HG03159 (cell line): Measurements from ENCODE around the gene SHISA2.
"Not testable (repeated sequence)": the region's sequence is repeated elsewhere in the genome, so short reads cannot be mapped to it uniquely, and the experiment has no call there.

Source experiments
- ATAC-seq: cut with Tn5 transposase; IDR thresholded peaks from one replicate; pipeline ENCODE4 v1.9.1; 2021; ENCODE audit warnings: mild to moderate bottlenecking, moderate library complexity; ENCODE audit not compliant: unreplicated experiment

Gene SHISA2

DNA sequence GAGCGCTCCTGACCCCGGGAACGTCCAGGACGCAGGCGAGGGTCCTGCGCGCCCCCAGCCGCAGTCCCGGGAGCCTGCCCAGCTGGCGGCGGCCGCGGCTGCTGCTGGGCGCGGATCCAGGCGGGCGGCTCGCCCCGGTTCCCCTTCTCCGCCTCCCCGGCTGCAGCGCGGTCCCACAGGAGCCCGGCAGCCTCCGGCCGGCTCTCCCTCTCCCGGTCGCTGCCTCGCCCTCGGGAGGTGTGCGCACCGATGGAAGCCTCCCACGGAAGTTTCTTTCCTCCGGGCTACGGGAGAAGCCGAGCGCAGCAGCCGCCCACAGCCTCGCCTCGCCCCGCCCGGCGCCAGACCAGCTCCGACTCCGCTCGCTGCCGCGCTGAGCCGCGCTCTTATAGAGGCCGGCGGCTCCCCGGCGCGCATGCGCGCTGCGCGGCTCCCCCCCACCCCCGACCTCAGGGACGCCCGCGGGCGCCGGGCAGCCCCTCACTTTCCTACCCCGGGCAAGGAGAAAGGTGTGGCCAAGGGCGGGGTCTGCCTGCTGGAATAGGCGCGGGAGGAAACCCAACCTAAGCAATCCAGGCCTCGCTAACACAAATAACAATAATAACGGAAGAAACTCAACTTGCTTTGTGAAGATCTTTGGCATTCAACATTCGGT lies at the start of gene SHISA2:
TSS of gene SHISA2 (minus strand) at position 360 of the 655 bp plus-strand sequence. CDS start 1,041 bp downstream, outside the sequence.
- no peak for ATAC-seq

DNA sequence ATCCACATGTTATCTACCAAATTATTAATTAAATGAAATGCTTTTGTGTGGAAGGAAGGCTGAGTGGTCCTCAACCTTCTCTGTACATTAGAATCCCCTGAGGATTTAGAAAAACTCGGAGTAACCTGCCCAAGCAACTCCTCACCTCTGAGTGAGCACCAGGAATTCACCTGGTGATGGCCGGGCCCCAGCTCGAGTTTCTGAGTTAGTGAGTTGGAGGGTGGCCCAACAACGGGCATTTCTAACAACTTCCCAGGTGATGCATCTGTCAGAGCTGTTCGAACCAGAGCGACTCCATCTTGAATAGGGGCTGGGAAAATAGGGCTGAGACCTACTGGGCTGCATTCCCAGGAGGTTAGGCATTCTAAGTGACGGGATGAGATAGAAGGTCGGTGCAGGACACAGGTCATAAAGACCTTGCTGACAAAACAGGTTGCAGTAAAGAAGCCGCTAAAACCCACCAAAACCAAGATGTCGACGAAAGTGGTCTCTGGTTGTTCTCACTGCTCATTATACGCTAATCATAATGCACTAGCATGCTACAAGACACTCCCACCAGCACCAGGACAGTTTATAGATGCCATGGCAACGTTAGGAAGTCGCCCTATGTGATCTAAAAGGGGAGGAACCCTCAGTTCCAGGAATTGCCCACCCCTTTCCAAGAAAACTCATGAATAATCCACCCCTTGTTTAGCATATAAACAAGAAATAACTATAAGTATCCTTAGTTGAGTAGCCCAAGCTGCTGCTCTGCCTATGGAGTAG lies 44.2 kb upstream of the SHISA2 start:
- ATAC-seq = no peak

DNA sequence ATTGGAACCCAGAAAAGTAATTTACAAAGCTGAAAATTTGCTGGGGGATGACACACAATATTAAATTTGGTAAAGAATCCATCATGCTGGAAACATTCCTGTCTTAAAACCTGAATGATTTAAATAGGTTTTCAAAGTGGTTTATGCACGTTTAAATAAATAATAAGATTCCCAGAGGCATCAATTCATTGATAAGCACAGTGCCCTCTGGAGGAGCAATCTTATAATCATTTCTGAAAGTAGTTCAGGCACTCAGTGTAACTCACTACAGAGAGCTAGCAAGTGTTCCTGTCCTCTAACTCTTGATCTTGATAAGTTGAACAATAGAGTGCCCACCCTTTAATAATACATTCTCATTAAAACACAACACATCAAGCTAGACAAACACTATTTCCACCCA lies 43.5 kb upstream of the SHISA2 start:
- no peak for ATAC-seq

DNA sequence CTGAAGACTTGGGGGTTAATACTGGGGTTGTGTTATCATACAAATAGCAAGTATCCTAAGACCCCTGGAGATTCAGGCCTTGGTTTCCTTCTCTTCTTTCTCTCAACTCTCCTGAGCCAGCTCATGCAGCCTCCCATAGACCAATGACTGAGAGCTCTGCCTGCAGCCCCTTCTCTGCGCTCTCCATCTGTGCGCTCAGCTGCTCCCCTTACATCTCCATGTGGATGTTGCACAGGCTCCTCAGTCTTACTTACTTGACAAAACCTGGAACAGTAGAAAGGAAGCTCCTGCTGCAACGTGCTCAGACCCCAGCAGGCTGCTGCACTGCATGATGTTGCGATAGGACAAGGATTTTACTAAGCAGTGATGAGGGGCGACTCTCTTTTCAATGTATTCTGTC lies 25.0 kb upstream of the SHISA2 start:
- ATAC-seq = not testable (repeated sequence)

DNA sequence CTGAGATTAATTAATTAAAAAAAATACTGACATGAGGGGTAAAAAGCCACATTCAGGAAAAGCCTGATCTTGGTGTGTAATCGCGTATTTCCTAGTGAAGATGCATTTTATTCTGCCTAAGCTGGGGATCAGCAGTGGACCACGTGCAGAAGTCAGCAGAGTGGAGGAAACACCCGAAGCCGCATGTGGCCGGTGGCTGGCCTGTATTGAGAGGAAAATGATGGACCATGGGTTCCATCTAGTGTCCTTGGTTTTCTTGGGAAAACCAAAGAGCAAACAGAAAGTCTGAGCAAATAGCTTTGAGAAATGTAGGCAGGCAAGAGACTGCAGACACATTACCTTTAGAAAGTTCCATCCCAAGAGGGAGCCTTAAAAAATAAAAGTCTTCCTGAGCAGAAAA lies 23.7 kb upstream of the SHISA2 start:
- ATAC-seq = no peak

DNA sequence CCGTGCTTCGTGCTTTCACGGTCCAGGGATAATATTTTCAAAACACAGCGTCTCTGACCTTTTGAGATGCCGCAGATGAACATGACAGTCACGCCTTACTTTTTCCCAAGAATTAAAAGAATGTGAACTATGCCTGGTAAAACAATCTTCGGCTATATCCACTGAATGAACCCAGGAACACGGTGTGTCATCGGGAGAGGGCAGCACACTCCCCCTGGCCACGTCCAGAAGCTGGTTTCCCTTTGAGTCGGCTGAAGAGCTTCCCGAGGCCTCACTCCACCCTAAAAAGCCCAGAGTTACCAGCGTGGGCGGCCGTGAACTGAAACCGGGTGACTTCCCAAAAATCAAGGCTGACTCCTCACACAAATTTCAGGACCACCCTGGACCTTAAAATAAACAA lies 22.9 kb upstream of the SHISA2 start:
- no peak for ATAC-seq

DNA sequence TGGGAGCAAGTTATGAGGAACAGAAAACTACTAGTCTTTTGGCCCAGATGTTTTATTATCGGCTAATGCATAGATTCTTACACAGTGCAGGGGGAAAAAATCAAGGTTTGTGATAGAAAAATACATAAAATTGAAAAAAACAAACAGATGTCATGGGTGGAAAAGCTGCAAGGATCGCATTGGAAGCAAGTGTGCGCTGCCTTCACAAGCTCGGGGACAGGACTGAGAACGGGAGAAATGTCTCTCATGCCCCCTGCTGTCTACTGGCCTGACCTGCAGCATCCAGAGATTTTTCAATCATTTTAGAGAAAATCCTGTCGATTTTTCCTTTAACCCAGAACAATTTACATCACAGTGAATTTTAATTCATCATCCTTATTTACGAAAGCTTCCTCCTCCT lies 20.5 kb upstream of the SHISA2 start:
- not testable (repeated sequence) for ATAC-seq

DNA sequence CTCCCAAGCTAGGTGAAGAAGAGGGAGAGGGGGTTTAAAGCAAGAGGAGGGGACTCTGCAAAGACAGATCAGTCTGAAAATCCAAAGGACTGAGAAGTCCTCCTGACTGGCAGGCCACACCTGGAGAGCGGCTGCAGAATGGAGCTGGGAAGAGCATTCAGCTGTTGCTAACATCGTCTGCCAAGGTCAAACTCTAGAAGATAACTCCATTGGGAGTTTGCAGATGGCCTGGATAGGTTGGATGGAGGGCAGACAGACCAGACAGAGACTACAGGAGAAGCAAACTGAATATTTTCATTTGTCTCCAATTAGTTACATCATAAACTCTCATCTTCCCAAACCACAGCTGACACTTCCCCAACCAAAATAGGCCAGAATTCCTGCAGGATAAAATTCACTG lies 19.9 kb upstream of the SHISA2 start:
- no peak for ATAC-seq

DNA sequence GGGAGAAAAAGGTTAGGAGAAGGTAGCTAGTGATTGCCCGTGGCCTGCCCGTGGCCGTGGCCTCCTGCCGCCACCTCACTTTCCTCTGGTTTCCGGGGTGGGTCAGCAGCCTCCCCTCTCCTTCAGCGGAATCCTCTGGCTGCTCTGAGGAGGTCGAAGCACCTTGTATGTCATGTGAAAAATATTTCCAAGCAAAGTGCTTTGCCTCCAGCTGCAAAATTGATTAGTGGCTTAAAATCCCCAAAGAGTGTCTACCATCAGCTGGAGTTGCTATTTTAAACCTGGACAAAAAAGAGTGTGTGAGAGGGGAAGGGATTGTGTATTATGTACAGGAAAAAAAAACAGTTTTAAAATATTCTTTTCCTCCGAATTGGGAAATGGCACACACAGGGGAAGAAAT lies 17.8 kb upstream of the SHISA2 start:
- not testable (repeated sequence) for ATAC-seq

DNA sequence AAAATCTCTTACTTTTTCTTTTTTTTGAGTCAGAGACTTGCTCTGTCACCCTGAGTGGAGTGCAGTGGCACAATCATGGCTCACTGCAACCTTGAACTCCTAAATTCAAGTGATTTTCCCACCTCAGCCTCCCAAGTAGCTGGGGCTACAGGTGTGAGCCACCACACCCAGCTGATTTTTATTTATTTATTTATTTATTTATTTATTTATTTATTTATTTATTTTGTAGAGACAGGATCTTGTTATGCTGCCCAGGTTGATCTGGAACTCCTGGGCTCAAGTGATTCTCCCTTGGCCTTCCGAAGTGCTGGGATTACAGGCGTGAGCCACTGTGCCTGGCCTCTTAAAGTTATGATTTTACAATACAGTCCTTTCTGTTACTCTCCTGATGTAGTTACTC lies 16.6 kb upstream of the SHISA2 start:
- ATAC-seq = not testable (repeated sequence)

DNA sequence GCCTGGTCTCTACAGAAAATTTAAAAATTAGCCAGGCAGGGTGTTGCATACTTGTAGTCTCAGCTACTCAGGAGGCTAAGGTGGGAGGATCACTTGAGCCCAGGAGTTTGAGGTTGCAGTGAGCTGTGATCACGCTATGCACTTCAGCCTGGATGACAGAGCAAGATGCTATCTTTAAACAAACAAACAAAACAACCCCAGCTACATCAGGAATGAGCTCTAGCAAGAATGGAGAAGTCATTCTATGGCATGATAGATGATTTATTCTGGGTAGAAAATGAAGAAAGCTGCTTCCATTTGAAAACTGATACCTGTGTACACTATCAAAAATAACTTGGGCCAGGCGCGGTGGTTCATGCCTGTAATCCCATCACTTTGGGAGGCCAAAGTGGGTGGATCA lies 15.8 kb upstream of the SHISA2 start:
- ATAC-seq = no peak

DNA sequence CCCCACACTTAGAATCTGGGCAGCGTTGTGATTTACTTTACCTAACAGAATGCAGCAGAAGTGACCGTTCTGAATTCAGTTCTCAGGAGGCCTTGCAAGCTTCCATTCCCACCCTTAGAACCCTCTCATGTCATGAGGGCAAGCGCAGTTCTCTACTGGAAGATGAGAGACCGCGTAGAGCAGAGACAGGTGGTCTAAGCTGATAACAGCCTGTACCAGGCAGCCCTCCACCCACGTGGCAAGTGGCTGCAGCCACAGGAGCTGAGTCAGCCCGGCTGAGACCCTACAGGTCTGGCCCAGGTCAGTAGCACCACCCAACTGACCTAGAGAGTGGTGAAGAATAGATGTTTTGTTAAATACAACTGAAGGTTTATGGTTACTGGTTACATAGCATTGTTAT lies 14.7 kb upstream of the SHISA2 start:
- not testable (repeated sequence) for ATAC-seq

DNA sequence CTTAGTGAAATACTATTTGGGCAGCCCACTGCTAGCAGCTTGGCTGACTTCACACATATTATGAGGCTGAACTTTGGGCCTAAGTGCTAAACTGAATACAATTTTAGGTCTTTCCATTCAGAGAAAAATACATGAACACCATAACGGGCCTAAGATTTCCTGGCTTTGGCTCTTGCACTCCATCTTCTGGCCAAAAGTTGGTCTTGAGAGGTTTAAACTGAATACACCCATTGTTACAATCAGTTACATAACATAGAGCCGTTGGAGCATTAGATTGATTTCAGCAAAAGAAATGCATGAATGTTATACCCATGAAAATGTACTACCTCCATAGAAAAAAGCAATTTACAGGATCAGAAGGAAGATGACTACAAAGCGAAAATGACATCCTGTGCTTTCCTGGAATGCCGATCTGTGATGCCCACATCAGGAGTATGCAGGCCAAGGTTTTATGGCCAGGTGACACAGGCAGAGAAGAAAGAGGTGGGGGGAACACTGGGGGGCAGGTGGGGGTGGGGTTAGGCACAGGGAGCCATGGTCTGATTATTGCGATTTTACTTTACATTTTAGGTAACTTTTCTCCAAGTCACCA lies 11.1 kb upstream of the SHISA2 start:
- no peak for ATAC-seq

DNA sequence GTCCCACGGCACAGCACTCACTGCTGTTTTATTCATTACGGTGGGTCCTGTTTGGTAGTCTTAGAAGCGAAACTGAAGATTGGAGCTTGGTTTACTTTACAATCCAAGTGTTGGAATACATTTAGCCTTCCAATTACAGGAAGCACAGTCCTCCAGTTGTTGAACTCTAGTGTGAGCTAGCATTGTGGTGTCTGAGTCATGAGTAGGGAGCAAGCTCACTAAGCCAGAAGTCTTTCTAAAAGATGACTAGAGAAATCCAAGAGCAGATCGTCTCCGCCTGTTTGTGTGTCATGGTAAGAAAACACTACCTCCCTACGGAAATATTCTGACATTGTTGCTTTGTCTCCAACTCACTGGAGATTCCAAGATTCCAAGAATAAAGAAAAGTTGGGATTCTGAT lies 10.1 kb upstream of the SHISA2 start:
- no peak for ATAC-seq

DNA sequence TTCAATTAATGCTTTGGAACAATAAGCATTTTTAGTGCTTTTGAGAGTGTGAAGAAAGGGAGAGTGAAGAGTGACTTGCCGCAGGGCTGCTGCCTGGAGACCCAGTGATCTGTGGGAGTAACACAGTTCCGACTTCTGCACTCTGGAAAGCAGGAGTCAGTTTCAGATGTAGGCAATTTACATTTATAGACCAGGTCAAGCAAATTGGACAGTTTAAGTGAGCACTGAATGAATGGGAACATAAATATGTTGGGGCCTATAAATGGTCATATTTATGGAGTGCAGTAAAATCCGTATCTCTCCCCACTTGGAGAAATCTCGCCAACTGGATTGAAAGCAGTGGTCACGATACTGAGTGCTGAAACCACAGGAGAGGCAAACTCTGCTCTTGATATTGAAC lies 9.4 kb upstream of the SHISA2 start:
- no peak for ATAC-seq

DNA sequence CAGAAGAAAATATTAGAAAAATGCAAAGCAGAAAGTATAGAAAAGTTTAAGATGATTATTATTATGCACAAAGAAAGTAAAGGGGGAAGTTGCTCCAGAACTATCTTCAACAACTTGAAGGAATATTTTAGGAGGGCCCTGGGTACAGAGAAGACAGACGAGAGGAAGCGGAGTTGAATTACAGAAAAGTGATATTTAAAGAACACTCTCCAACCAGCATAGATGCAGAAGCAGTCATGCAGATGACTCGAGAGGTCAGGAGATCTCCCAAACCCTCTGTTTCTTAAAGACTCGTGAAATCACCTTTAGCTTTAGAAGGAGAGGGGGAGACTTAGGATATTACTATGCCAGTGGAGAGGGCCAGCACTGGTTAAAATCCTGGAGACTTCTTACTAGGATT lies 8.5 kb upstream of the SHISA2 start:
- ATAC-seq = no peak

DNA sequence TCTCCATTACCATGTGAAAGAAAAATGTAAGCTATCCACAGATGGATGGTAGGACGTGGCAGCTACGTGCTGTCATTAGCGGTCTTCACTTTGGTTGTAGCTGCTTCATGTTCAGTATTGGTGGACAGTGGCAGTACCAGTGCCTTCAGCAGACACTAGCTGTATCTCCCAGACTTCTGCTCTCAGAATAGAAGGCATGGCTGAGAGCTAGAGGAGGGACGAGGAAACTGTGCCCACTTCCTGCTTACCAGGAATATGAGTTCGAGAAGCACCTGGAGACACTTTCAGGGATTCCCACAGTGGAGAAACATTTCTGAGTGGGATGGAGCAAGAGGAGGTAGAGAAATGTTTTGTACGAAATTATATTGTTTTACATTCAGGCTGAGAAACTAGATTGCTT lies 6.9 kb upstream of the SHISA2 start:
- no peak for ATAC-seq

DNA sequence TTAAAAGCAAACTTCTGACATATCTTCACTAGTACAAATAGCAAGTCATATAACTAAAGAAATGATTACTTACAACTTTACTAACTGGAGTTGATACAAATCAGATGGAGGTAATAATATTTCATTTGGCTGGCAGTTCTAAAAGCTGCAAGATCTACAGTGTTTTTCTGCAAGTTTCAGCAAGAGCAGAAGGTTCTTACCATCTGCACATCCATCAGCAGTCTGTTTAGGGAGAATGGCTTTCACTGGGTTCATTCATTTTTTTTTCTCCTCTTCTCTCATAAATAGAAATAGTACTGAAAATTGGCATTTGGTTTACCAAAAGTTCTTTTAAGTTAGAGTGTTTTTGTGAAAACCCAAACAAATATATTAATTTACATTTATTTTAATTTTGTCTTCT lies 3.1 kb upstream of the SHISA2 start:
- no peak for ATAC-seq

DNA sequence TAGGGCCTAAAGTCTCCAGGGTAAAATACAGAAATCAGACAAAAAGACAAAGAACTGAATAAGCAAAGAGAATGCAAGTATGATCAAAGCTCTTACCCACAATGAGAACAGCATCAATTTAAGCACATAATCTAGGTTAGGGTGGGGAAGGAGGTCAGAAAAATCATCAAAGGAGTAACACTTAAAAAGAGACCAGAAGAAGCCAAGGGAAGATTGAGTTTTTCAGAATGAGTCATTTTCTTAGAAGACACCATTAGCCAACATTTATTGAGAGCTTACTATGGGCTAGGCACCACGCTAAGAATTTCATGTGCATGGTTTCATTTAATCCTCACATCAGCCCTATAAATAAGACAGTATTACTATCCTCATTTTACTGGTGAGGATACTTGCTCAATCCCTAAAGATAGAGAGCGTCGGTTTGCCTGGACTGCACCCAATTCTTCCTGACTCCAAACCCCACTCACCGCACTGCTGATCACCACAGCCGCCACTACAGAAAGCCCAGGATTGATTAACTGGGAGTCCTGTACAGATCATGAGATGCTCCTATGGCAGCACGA lies 1.7 kb upstream of the SHISA2 start:
- no peak for ATAC-seq

DNA sequence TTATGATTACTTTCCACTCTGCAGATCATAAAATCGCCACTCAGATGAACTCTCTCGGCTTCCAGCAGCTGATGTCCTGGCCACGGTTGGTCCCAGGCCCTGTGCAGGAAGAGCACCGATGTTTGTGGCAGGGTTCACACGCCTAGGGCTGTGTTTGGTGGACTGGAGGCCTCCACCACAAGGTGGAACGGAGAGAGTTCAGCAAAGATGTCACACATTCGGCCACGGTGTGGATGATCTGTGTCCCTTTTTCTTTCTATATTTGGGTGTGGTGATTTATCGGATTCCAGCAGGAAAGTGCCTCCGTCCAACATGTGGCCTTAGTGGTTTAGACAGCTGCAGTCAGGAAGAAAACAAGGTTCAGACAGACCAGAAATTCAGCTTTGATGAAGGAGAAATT lies 521 bp upstream of the SHISA2 start:
- no peak for ATAC-seq

DNA sequence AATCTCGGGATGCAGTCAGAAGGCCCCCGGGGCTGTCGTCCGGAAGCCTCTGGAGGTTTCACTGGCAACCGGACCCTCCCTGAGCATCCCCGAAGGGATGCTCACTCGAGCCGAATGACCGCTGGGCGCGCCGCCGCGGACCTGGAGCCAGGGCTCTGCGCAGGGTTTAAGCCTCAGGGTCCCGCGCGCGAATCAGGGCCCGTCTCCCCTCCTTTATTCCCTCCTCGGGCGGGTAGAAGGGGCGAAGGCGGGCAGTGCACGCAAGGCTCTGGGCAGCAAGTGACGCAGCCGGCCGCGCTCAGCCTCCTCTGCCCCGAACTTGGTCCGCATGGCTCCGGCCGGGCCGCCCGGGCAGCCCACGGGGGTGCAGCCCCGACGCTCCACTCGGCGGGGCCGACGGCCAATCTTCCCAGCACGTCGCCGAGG lies 572 bp downstream of the SHISA2 start:
- no peak for ATAC-seq
